Keratinocyte (primary cell): ENCODE data around the gene GCSAM.

ENCODE experiments used
- EZH2 ChIP-seq: IDR thresholded peaks from one replicate; pipeline ENCODE4 v1.6.1; 2012; ENCODE audit warnings: inconsistent platforms, mild to moderate bottlenecking, low read length, moderate library complexity
- TF ChIP-seq, protein P1 (sequence below), 3 experiments: IDR thresholded peaks in 1 of 3; conservative IDR thresholded peaks in 1 of 3; optimal IDR thresholded peaks in 1 of 3; 2 replicates in 2 of 3; 3 replicates in 1 of 3; pipeline versions ENCODE3 to v1.5.1; 2011; ENCODE audit warnings: low read length in 3 of 3, mild to moderate bottlenecking in 3 of 3, moderate library complexity in 2 of 3, control low read depth in 1 of 3, inconsistent platforms in 1 of 3; ENCODE audit not compliant: insufficient read depth in 2 of 3; ENCODE audit errors: extremely low read depth in 1 of 3

DNA sequence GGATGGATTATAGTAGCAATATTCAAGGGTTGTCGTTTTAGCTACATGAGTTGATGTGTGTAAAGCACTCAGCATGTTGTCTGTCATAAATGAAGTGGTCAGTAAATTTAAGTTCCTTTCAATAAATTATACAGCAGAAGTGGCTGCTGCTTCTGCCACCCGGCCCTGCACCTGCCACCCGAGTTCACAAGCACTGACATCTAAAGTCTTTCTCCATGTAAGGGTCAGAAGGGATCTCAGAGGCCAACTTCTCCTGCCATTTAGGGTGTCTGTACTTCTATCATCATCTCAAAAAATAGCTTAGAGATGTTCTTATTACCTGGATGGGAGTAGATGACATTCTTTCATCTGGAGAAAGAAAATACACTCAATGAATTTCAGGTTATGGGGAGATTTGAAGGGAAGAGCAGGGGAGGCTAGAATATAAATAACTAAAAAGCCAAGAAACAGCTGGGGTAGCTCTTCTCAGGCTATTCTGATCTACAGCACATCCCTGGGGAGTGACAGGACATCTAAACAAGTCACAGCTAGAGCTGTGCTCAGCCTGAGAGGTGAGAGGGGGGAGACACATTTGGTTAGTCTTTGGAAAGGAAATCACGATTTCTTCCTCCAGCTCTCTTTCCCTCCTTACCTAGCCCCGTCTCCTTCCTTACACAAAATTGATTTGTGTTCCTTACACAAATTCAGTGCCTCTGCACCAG, 8.0 kb downstream of the GCSAM start:
- TF ChIP-seq, protein P1, sequence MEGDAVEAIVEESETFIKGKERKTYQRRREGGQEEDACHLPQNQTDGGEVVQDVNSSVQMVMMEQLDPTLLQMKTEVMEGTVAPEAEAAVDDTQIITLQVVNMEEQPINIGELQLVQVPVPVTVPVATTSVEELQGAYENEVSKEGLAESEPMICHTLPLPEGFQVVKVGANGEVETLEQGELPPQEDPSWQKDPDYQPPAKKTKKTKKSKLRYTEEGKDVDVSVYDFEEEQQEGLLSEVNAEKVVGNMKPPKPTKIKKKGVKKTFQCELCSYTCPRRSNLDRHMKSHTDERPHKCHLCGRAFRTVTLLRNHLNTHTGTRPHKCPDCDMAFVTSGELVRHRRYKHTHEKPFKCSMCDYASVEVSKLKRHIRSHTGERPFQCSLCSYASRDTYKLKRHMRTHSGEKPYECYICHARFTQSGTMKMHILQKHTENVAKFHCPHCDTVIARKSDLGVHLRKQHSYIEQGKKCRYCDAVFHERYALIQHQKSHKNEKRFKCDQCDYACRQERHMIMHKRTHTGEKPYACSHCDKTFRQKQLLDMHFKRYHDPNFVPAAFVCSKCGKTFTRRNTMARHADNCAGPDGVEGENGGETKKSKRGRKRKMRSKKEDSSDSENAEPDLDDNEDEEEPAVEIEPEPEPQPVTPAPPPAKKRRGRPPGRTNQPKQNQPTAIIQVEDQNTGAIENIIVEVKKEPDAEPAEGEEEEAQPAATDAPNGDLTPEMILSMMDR (optimal IDR thresholded peaks at IDR 0.05 in 1 of 3, IDR thresholded peaks at IDR 0.05 in 1 of 3, conservative IDR thresholded peaks at IDR 0.05 in 1 of 3; ENCODE audit: extremely low read depth in 1 of 3, insufficient read depth in 2 of 3, low read length in 3 of 3): no peak
- no peak for TF ChIP-seq EZH2
